HG03175 (cell line): ENCODE measurements around the gene ERP27.

Experiments
- ATAC-seq: cut with Tn5 transposase; IDR thresholded peaks from one replicate; pipeline ENCODE4 v1.9.1; 2021; ENCODE audit warnings: mild to moderate bottlenecking, moderate library complexity; ENCODE audit not compliant: unreplicated experiment

ERP27 gene

DNA sequence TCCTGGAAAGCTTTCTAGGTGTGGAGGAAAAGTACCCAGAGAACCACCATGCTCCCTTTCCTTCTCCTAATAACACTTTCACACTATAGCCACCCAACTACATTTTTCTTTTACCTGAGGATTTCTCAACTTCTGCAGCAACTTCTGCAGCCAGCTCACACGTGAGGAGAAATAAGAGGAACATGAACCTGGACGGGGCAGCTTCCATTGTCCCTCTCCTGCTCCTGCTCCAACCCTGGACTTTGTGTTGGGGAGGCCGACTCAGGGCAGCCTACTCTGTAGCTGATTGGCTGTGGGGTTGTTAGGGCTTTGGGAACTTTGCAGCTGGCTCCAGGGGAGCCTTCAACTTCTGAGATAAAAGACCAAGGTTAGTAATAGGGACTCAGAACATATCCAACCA lies at the start of gene ERP27:
Gene ERP27, minus strand, starts transcription at position 237 of the 400 bp plus-strand sequence. Its CDS starts 29 bp downstream, at position 208.
- no peak for ATAC-seq

- no peak for ATAC-seq
These were observed 49.7 kb upstream of the ERP27 start for GRCh38 chr12:14988035-14988434.

DNA sequence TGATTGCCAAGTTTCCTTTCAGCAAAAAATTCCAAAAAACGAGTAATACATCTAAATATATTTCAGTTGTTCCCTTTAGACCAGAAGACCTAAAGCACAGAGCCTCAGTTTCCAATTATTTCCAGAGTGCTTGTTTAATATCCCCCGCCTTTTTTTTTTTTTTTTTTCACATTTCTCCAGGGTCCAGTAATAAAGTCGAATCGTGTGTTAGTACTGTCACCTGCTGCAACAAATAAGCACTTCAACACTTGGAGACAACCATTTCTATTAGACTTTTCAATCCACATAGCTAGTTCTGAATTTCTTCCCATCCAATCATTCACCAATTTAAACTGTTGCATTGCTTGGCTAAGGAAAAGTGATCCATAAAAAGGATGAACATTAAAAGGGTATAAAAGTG lies 48.1 kb upstream of the ERP27 start:
- no peak for ATAC-seq

DNA sequence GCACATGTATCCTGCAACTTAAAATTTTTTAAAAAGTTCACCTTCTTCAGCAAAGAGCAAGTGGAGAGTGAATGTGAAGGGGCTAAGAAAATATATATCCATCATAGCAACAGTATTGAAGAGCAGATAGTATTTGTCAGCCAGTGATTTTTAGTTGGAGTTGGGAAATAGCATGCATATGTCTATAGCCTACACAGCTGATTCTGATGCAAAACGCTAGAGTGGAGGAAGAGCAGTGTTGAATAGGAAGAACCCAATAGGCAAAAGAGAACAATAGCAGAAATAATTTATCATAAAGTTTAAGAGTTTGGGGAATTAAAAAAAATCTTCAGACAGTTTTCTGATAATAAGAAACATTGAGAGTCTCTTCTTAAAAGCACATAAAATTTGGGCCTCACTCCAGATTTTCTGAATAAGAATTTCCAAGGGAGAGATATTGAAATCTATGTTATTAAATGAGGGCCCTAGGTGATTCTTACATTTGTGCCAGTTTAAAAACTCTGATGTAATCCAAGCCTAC lies 46.5 kb upstream of the ERP27 start:
- no peak for ATAC-seq

DNA sequence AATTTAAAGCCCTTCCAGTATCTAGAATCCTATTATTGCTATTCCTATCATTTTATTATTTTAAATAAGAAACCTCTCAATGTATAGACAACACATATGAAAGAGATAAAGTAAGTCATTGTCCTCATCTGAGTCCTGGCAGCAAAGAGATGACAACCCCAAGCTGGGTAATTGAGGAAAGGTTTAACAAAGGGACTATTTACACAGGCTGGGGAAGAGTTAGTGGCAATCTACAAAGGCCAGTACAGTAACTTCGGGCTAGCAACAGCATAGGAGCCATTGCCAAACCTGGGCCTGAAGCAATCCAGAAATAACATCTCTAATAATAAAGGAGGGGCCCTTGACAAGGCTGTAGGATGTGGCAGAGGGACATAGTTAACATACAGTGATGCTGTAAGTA lies 45.7 kb upstream of the ERP27 start:
- no peak for ATAC-seq

- no peak for ATAC-seq
These were observed 44.7 kb upstream of the ERP27 start for GRCh38 chr12:14982991-14983390.

DNA sequence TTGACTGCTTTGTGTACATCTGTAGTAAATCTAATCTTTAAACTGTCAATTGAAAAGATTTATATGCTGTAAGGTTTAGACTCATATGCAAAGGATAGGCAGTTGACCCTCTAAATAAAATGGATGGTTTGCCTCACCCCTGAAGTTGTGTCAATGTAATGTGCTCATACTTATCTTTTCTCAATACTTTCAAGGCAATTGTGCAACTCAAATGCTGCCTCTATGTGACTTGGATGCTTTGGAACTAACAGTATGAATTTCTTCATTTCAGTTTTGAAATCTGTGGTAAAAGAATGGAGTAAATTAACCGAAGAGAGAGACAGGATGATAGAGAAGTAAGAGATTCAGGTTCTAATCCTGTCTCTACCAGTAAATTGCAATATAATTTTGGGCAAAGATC lies 44.2 kb upstream of the ERP27 start:
- no peak for ATAC-seq

GRCh38 chr12:14981049-14981448 lies 42.7 kb upstream of the ERP27 start:
- no peak for ATAC-seq

DNA sequence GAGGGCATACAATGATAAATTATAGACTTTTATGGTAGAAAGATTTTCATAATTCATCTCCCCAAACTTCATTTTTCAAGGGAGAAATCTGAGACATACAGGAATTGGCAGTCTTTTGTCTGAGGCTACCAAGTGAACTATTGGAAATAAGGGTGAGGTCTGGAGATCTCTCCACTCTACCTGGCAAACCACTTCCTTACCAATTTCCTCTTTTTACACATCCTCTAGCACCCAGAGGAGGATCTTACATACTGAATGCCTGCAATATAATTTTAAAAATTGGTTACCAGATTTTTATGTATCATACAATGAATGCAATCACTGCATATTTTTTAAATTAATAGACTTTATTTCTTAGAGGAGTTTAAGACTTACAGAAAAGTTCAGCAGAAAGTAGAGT lies 41.1 kb upstream of the ERP27 start:
- no peak for ATAC-seq

- no peak for ATAC-seq
These were observed 38.3 kb upstream of the ERP27 start for GRCh38 chr12:14976658-14977057.

DNA sequence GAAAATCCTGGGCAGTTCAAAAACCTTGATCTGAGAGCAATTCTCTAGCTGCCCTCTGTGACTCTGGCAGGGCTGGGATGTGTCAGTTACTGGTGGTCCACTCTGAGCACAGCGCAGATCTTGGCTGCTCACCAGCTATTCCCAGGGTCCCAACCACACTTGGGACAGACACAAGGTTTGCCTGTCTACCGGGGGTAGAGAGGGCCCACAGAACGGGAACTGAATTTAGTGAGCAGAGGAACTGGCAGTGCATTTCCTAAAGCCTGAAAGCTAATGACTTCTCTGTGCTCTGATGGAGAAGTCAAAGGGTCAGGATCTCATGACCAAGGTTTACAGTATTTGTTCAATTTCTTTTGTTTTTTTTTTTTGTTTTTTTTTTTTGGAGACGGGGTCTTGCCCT lies 37.1 kb upstream of the ERP27 start:
- no peak for ATAC-seq

DNA sequence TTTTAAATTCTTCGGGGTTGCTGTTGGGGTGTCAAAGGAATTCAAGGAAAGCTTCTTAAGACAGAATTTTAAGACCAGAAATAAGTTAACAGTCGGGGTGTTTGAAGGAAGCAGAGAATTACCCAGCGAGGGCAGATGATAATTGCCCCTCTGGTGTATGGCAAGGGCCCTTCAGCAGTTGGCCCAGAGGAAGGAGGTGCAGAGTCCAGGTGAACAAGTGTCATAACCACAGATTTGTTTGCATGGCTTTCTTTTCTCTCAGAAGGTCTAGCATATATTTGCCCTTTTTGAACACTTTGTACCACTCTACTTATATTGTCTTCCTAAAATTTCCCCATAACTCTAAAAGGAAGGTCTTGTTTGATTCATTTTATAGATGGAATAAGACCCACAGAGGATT lies 36.3 kb upstream of the ERP27 start:
- no peak for ATAC-seq

DNA sequence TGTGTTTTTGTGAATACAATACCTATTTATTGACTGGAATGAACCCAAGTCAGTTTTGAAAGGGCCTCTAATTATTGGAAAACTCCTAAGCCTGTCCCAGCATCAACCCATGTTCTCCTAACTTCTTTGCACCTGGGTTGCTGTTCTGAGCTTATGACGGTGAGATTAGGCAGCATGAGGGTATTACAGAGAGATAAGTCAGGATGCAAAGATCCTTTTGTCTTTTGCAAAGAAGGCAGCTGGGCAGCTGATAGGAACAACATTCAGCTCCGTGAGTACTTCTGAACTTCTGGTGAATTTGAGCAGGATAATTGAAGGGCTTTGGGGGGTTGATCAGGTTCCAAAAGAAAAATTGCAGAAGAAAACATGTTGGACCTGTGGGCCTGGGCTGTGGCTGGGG lies 34.5 kb upstream of the ERP27 start, which contains the start of gene PDE6H:
Gene PDE6H, plus strand, starts transcription at position 227 of the 400 bp plus-strand sequence. CDS start 4,971 bp downstream, outside the sequence.
- no peak for ATAC-seq

GRCh38 chr12:14970473-14970872 lies 32.1 kb upstream of the ERP27 start:
- no peak for ATAC-seq

- no peak for ATAC-seq
These were observed 30.1 kb upstream of the ERP27 start for GRCh38 chr12:14968478-14968877.

GRCh38 chr12:14965221-14965620 lies 26.9 kb upstream of the ERP27 start:
- no peak for ATAC-seq

DNA sequence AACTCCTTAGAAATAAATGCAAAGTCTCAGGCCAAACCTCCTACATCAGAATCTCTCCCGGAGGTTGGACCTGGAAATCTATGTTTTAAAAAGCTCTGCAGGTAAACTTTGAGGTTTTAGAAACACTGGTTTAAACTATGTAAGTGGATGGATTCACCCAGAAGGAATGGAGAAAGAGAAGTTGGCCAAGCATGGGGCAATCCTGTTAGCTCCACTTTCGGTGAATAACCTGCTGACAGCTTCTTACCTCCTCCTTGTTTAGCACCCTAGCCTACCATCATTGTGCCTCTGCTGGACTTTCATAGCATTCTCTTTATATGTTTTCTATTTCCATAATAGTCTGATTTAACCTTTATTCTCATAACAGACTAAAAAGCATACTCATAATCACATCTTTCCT lies 26.1 kb upstream of the ERP27 start:
- no peak for ATAC-seq

- no peak for ATAC-seq
These were observed 25.2 kb upstream of the ERP27 start for GRCh38 chr12:14963520-14963919.

- ATAC-seq = no peak
These were observed 24.5 kb upstream of the ERP27 start for GRCh38 chr12:14962797-14963196.

DNA sequence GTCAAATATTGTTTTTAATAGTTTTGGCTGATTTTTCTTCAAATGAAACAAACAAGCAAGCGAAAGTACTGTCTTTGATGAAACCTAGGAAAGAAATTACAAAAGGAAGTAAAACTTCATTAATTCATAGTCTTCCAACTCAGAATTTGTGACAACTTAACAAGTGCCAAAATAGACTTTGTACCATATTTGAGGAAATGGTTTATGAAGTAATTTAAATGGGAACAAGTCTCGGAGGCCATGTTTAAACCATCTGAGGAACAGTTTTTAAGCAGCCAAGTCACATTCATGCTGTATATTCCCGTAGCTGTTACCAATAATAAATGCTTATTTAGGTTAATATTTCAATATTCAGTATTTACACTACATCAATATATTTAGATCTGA lies 23.8 kb upstream of the ERP27 start:
- ATAC-seq = no peak

DNA sequence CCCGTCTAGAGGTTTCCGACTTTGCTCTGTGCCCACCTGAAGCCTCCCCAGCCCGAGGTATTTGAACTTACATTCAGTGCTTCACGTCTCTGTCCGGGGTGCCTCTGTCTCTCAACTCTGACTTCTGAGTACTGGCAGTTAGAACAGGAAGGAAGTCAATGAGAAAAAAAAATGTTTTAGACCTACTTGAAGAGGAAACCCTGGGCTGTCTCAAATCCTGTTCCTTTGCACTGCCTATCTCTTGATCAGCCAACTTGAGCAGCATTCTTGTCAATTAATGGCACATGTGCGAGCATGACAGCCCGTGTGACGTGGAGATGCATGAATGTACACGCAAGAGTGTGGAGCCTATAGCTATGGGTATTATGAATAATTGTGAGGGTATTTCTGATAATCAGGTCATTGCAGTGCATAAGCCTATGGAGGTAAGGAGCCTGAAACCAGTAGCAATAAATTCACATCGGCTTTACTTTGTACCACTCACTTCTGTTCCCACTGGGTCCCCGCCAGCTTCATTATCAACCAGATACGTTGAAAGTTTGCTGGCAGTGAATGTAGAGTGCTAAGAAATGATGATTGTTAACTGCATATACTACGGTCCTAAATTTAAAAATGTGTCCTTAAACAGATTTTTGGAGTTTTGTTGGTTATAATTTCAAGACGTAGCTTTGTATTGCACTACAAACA lies 23.3 kb upstream of the ERP27 start, which contains the start of gene ARHGDIB:
Gene ARHGDIB, minus strand, starts transcription at position 136 of the 687 bp plus-strand sequence. CDS start 10,889 bp downstream, outside the sequence.
- peak; percentile 71 for ATAC-seq

- ATAC-seq = peak; percentile 38
These were observed 22.5 kb upstream of the ERP27 start for GRCh38 chr12:14960548-14961465.
